Lower leg skin (tissue), 4 donors: ENCODE measurements around the gene S1PR1. TPM values are rescaled to one million over a fixed set of nuclear protein-coding genes. Genes with fewer than 3 reads are reported as not detected.
"Not testable (repeated sequence)": the region's sequence is repeated elsewhere in the genome, so short reads cannot be mapped to it uniquely, and the experiment has no call there.

ENCODE experiments used
- DNase-seq, 2 donors: peaks; one replicate each; pipeline ENCODE4 v3.0.0-alpha.2; 2019; ENCODE audit warnings: low spot score in 2 of 2
- H3K4me3 ChIP-seq: fragments of 200-600 bp; sonication (generic); 2 replicates; pipeline ENCODE4 v1.5.1; 2017; ENCODE audit warnings: mild to moderate bottlenecking, low read depth; ENCODE audit not compliant: poor library complexity, severe bottlenecking
- CTCF ChIP-seq, 3 donors: fragments of 450-650 bp; IDR thresholded peaks; one replicate each; pipeline ENCODE4 v1.5.1; 2016; ENCODE audit warnings: antibody characterized with exemption in 3 of 3, mild to moderate bottlenecking in 3 of 3, moderate library complexity in 2 of 3
- POLR2A ChIP-seq, 2 donors: fragments of 450-650 bp; IDR thresholded peaks; one replicate each; pipeline ENCODE4 v1.6.1; 2016 to 2017; ENCODE audit warnings: antibody characterized with exemption in 2 of 2, mild to moderate bottlenecking in 1 of 2, moderate library complexity in 1 of 2
- WGBS, 2 donors: methylation state at CpG; one replicate each; pipeline ENCODE4 v1.1.5; 2018; 5-methylcytosine and 5-hydroxymethylcytosine counted together
- intact Hi-C: fragments of 100-400 bp; cut with DNase I; formaldehyde crosslinking; loops from one replicate; pipeline ENCODE4 v1.15.0; 2023; ENCODE audit warnings: low total_unique reads
- total RNA-seq, 4 donors: library from RNA; depleted of rRNA; stranded (reverse); fragments of >200 nt; gene quantifications; one replicate each; pipeline ENCODE4 v1.1.0, GENCODE V29; 2016

The S1PR1 gene
- total RNA-seq, 4 donors from 2014 or later, result 19.3 to 62.5 (median 27.7) TPM

GRCh38 chr1:101216623-101217022, 20.2 kb upstream of the S1PR1 start:
- TF ChIP-seq POLR2A (IDR thresholded peaks at IDR 0.05) (no peak), CTCF (IDR thresholded peaks at IDR 0.05) (no peak)
- intact Hi-C loops, result no loop called here
- DNase-seq, result no peak
- H3K4me3 ChIP-seq, result no peak overlapping the region
- 46 to 52% methylated on average over 2 of the region's 2 CpGs for WGBS, 2 donors

- TF ChIP-seq CTCF (IDR thresholded peaks at IDR 0.05), result no peak
- TF ChIP-seq POLR2A (IDR thresholded peaks at IDR 0.05), result no peak
- WGBS, 2 donors, result 71 to 85% methylated on average over 3 of the region's 3 CpGs
- intact Hi-C loops, result no loop called here
- no peak overlapping the region for H3K4me3 ChIP-seq
- DNase-seq, result no peak
Measured at GRCh38 chr1:101217148-101217547, 19.7 kb upstream of the S1PR1 start.

GRCh38 chr1:101218968-101219367, 17.9 kb upstream of the S1PR1 start:
- intact Hi-C loops, result not testable (repeated sequence)

GRCh38 chr1:101219924-101220870, 16.6 kb upstream of the S1PR1 start:
- no peak overlapping the region for H3K4me3 ChIP-seq
- intact Hi-C loops, result no loop called here
- DNase-seq, result no peak
- TF ChIP-seq CTCF (IDR thresholded peaks at IDR 0.05) (no peak), POLR2A (IDR thresholded peaks at IDR 0.05) (no peak)
- WGBS, 2 donors, result 62 to 73% methylated on average over 11 of the region's 11 CpGs

More at GRCh38 chr1:101218968-101219367, 17.9 kb upstream of the S1PR1 start:
- 88 to 95% methylated on average over 6 of the region's 6 CpGs for WGBS, 2 donors
- DNase-seq, H3K4me3 ChIP-seq: not testable (repeated sequence)

GRCh38 chr1:101220906-101221305, 15.9 kb upstream of the S1PR1 start:
- no peak for TF ChIP-seq POLR2A (IDR thresholded peaks at IDR 0.05)
- TF ChIP-seq CTCF (IDR thresholded peaks at IDR 0.05), result no peak
- no peak overlapping the region for H3K4me3 ChIP-seq
- no peak for DNase-seq
- intact Hi-C loops, result no loop called here
- whole genome bisulfite sequencing, 2 donors, result 91 to 92% methylated on average over 4 of the region's 4 CpGs

- no peak for DNase-seq
- H3K4me3 ChIP-seq, result no peak overlapping the region
- TF ChIP-seq CTCF (IDR thresholded peaks at IDR 0.05), result no peak
- no peak for TF ChIP-seq POLR2A (IDR thresholded peaks at IDR 0.05)
- intact Hi-C loops, result no loop called here
- WGBS, 2 donors, result 87 to 96% methylated on average over 1 of the region's 1 CpG
Measured at GRCh38 chr1:101221945-101222429, 14.8 kb upstream of the S1PR1 start.
